ENCODE measurements around the gene MEF2D.

DNA sequence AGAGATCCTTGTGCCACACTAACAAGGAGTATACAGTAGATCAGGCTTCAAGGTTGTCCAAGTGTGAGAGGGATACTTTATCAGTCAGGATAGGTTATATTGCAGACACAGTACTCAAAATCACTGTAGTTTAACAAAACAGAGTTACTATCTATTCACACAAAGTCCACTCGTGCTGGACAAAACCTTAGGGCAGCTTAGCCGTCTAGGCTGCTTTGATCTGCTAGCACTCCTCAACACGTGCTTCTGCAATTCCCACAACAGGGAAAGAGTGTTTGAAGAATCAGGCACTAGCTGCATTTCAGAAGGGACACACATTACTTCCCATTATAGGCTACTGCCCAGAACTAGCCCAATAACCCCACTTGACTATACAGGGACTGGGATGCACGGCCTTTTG lies 39.5 kb downstream of the MEF2D start:
- no peak for TF ChIP-seq CTCF (IDR thresholded peaks at IDR 0.05)
- no peak for TF ChIP-seq POLR2A (IDR thresholded peaks at IDR 0.05)
